ENCODE measurements around the gene CPN2. TPM values are rescaled to one million over a fixed set of nuclear protein-coding genes. Genes with fewer than 3 reads are reported as not detected.

CPN2 gene
- total RNA-seq, 1 experiment from 2014 or later: 0.08 TPM

DNA sequence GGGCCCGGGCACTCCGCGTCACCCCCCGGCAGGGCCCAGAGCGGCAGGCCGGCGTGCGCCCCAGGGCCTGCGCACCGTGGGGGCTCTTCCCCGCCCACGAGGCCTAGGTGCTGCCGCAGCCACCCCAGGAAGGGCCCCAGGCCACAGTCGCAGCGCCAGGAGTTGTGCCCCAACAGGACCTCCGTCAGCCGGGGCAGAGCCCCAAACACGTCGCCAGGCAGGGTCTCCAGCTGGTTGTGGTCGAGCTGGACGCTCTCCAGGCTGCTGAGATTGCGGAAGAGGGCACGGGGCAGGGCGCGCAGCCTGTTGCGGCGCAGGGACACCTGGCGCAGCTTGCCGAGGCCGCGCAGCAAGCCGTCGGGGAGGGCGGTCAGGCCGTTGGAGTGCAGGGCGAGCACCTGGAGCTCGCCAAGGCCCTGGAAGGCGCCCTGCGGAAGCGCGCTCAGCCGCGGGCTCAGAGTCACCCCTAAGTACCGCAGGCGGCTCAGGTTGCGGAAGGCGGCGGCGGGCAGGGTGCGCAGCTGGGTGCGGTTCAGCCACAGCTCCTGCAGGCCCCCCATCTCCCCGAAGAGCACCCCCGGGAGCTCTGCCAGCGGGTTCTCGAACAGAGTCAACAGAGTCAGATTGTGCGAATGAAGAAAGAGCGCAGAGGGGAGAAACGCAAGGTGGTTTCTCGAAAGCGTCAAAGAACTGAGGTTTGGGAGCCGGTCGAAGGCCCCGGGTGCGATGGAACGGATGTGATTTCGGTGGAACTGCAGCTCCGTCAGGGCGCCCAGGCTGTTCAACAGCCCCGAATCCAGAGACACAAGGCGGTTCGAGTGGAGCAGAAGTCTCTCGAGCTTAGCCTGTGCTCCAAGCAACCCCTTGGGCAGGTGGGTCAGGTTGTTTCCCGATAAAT lies 46.0 kb upstream of the CPN2 start:
- ATAC-seq (no peak), DNase-seq (ENCODE audit: low read depth, low spot score) (no peak)
- in situ Hi-C loops (cut with HindIII; ENCODE audit: low pct_unique_long_range_greater_than_20kb, low sequenced_read_pairs): no loop called here
- no TSS peak for BruUV-seq (replicated peaks)
- CTCF ChIA-PET: interaction anchor here (0.6 kb wide), 1 partner anchor 58 kb away, joined by 8 read pairs; no protein-coding TSS in a partner anchor
- Histone ChIP-seq H3K9me3 (ENCODE audit: control insufficient read depth, insufficient read depth, low read depth, low read length) (no peaks in the 10 kb centered on the region), H3K27ac (ENCODE audit: low read length) (no peak overlapping the region), H3K27me3 (ENCODE audit: control insufficient read depth, insufficient read depth, low read length) (no peaks in the 10 kb centered on the region), H3K4me3 (ENCODE audit: low read depth in 2 of 2, low read length in 2 of 2) (no peak overlapping the region), H3K4me1 (ENCODE audit: control insufficient read depth, insufficient read depth, low read length) (no peaks in the 10 kb centered on the region), H3K36me3 (ENCODE audit: control insufficient read depth, insufficient read depth, low read length) (no peaks in the 10 kb centered on the region)
- POLR2A ChIA-PET: no interaction called here
- intact Hi-C loops (cut with micrococcal nuclease; ENCODE audit: unreplicated experiment): no loop called here
- no peak for TF ChIP-seq POLR2AphosphoS5 (IDR thresholded peaks at IDR 0.05; ENCODE audit: low read depth, low read length)
- no peak for TF ChIP-seq TCF7L2 (IDR thresholded peaks at IDR 0.05; ENCODE audit: low read depth, low read length)
- TF ChIP-seq, protein P1, sequence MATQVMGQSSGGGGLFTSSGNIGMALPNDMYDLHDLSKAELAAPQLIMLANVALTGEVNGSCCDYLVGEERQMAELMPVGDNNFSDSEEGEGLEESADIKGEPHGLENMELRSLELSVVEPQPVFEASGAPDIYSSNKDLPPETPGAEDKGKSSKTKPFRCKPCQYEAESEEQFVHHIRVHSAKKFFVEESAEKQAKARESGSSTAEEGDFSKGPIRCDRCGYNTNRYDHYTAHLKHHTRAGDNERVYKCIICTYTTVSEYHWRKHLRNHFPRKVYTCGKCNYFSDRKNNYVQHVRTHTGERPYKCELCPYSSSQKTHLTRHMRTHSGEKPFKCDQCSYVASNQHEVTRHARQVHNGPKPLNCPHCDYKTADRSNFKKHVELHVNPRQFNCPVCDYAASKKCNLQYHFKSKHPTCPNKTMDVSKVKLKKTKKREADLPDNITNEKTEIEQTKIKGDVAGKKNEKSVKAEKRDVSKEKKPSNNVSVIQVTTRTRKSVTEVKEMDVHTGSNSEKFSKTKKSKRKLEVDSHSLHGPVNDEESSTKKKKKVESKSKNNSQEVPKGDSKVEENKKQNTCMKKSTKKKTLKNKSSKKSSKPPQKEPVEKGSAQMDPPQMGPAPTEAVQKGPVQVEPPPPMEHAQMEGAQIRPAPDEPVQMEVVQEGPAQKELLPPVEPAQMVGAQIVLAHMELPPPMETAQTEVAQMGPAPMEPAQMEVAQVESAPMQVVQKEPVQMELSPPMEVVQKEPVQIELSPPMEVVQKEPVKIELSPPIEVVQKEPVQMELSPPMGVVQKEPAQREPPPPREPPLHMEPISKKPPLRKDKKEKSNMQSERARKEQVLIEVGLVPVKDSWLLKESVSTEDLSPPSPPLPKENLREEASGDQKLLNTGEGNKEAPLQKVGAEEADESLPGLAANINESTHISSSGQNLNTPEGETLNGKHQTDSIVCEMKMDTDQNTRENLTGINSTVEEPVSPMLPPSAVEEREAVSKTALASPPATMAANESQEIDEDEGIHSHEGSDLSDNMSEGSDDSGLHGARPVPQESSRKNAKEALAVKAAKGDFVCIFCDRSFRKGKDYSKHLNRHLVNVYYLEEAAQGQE (IDR thresholded peaks at IDR 0.05; ENCODE audit: insufficient read depth in 1 of 2, low read depth in 2 of 2, low read length in 1 of 2): no peak
- no peak for TF ChIP-seq SIN3A (IDR thresholded peaks at IDR 0.05; ENCODE audit: borderline replicate concordance, insufficient read depth, low read depth, low read length)
- TF ChIP-seq, protein P2, sequence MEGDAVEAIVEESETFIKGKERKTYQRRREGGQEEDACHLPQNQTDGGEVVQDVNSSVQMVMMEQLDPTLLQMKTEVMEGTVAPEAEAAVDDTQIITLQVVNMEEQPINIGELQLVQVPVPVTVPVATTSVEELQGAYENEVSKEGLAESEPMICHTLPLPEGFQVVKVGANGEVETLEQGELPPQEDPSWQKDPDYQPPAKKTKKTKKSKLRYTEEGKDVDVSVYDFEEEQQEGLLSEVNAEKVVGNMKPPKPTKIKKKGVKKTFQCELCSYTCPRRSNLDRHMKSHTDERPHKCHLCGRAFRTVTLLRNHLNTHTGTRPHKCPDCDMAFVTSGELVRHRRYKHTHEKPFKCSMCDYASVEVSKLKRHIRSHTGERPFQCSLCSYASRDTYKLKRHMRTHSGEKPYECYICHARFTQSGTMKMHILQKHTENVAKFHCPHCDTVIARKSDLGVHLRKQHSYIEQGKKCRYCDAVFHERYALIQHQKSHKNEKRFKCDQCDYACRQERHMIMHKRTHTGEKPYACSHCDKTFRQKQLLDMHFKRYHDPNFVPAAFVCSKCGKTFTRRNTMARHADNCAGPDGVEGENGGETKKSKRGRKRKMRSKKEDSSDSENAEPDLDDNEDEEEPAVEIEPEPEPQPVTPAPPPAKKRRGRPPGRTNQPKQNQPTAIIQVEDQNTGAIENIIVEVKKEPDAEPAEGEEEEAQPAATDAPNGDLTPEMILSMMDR (IDR thresholded peaks at IDR 0.05): no peak

DNA sequence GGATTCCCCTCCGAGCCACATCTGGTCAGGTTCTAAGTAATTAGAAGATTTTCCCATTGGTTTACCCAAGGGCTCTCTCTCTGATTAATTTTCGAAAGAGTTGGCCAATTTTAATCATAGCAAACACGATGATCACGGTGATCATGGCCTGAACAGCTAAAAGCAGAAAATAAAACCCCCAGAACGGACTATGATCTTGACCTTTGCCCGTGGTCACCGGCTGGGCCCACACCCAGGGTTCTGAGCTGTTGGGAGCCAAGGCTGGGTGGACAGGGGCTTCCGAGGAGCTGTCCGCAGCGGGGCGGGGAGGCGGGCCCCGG lies 45.4 kb upstream of the CPN2 start:
- no peak overlapping the region for H3K4me3 ChIP-seq (ENCODE audit: low read depth in 2 of 2, low read length in 2 of 2)

More for the DNA sequence above, 45.4 kb upstream of the CPN2 start:
- no peaks in the 10 kb centered on the region for H3K36me3 ChIP-seq (ENCODE audit: control insufficient read depth, insufficient read depth, low read length)
- POLR2A ChIA-PET: no interaction called here
- no peaks in the 10 kb centered on the region for H3K9me3 ChIP-seq (ENCODE audit: control insufficient read depth, insufficient read depth, low read depth, low read length)
- ATAC-seq (no peak), DNase-seq (ENCODE audit: low read depth, low spot score) (no peak)
- H3K4me1 ChIP-seq (ENCODE audit: control insufficient read depth, insufficient read depth, low read length): no peaks in the 10 kb centered on the region
- no peak overlapping the region for H3K27ac ChIP-seq (ENCODE audit: low read length)
- intact Hi-C loops (cut with micrococcal nuclease; ENCODE audit: unreplicated experiment) (no loop called here), in situ Hi-C loops (cut with HindIII; ENCODE audit: low pct_unique_long_range_greater_than_20kb, low sequenced_read_pairs) (no loop called here)
- CTCF ChIA-PET: no interaction called here
- TF ChIP-seq TCF7L2 (IDR thresholded peaks at IDR 0.05; ENCODE audit: low read depth, low read length) (no peak), POLR2AphosphoS5 (IDR thresholded peaks at IDR 0.05; ENCODE audit: low read depth, low read length) (no peak), SIN3A (IDR thresholded peaks at IDR 0.05; ENCODE audit: borderline replicate concordance, insufficient read depth, low read depth, low read length) (no peak)
- TF ChIP-seq, protein P1 (IDR thresholded peaks at IDR 0.05; ENCODE audit: insufficient read depth in 1 of 2, low read depth in 2 of 2, low read length in 1 of 2): no peak
- TF ChIP-seq, protein P2 (IDR thresholded peaks at IDR 0.05): no peak
- no TSS peak for BruUV-seq (replicated peaks)
- no peaks in the 10 kb centered on the region for H3K27me3 ChIP-seq (ENCODE audit: control insufficient read depth, insufficient read depth, low read length)

Data from Panc1 (cell line).